Stimulated activated CD8-positive, alpha-beta memory T cell treated with anti-CD3 and anti-CD28 coated beads, Interleukin-7, amount 100 ng/mL, for 1 hour (primary cell): ENCODE measurements around the gene SMIM20.
"Not testable (repeated sequence)": the region's sequence is repeated elsewhere in the genome, so short reads cannot be mapped to it uniquely, and the experiment has no call there.

Experiments
- DNase-seq, 2 donors: peaks; one replicate each; pipeline ENCODE4 v3.0.0-alpha.2; 2020; ENCODE audit warnings: low read depth in 2 of 2

The SMIM20 gene

GRCh38 chr4:25913851-25914669, at the start of gene SMIM20:
Gene SMIM20 (plus strand): TSS chr4:25914220. CDS start chr4:25914314, 94 bp downstream.
- peak; percentile 73 to 81 for DNase-seq

- DNase-seq, result no peak
These were observed 48.4 kb upstream of the SMIM20 start for GRCh38 chr4:25865586-25865985.

- DNase-seq, result not testable (repeated sequence)
These were observed 47.6 kb upstream of the SMIM20 start for GRCh38 chr4:25866401-25866800.

- no peak for DNase-seq
These were observed 46.2 kb upstream of the SMIM20 start for GRCh38 chr4:25867781-25868294.

- DNase-seq, result no peak
These were observed 43.9 kb upstream of the SMIM20 start for GRCh38 chr4:25870081-25870480.

- no peak for DNase-seq
These were observed 41.0 kb upstream of the SMIM20 start for GRCh38 chr4:25872851-25873631.

GRCh38 chr4:25873632-25874129, 40.3 kb upstream of the SMIM20 start:
- DNase-seq, result no peak

- no peak for DNase-seq
These were observed 39.4 kb upstream of the SMIM20 start for GRCh38 chr4:25874655-25875054.

GRCh38 chr4:25875281-25875745, 38.7 kb upstream of the SMIM20 start:
- DNase-seq, result no peak

GRCh38 chr4:25878676-25879075, 35.3 kb upstream of the SMIM20 start:
- no peak for DNase-seq

GRCh38 chr4:25879091-25879584, 34.9 kb upstream of the SMIM20 start:
- no peak for DNase-seq

GRCh38 chr4:25879587-25879986, 34.4 kb upstream of the SMIM20 start:
- no peak for DNase-seq

GRCh38 chr4:25879991-25880651, 33.9 kb upstream of the SMIM20 start:
- DNase-seq, result no peak

- DNase-seq, result no peak
These were observed 32.8 kb upstream of the SMIM20 start for GRCh38 chr4:25881193-25881592.

- no peak for DNase-seq
These were observed 31.8 kb upstream of the SMIM20 start for GRCh38 chr4:25882226-25882625.

- no peak for DNase-seq
These were observed 30.5 kb upstream of the SMIM20 start for GRCh38 chr4:25883565-25883964.

- no peak for DNase-seq
These were observed 29.8 kb upstream of the SMIM20 start for GRCh38 chr4:25884031-25884782.

GRCh38 chr4:25888781-25889180, 25.2 kb upstream of the SMIM20 start:
- no peak for DNase-seq

GRCh38 chr4:25889589-25890503, 24.2 kb upstream of the SMIM20 start:
- no peak for DNase-seq
